Measurements from ENCODE around the gene DAZAP1. TPM values are rescaled to one million over a fixed set of nuclear protein-coding genes. Genes with fewer than 3 reads are reported as not detected.

Gene DAZAP1
- total and polyA plus RNA-seq, 5 donors from 2014 or later, result 2.4 to 153 (median 5.0) TPM

GRCh38 chr19:1423436-1424191 lies 16.2 kb downstream of the DAZAP1 start:
- no peaks in the 10 kb centered on the region for H3K27me3 ChIP-seq (ENCODE audit: control insufficient read depth, insufficient read depth, low read length)
- H3K27me3 Mint-ChIP-seq, result no peaks in the 10 kb centered on the region
- peaks cover 0 to 11% (median 2%) of the 10 kb centered on the region in 4 donors for H3K4me1 Mint-ChIP-seq
- H3K4me3 Mint-ChIP-seq, result no peak overlapping the region
- H3K36me3 Mint-ChIP-seq, result peaks cover 22% of the 10 kb centered on the region
- no peaks in the 10 kb centered on the region for H3K4me1 ChIP-seq (ENCODE audit: control insufficient read depth, insufficient read depth, low read length, poor library complexity, severe bottlenecking)
- H3K27ac ChIP-seq (ENCODE audit: insufficient read depth, low read length, poor library complexity, severe bottlenecking), result no peak overlapping the region
- H3K4me3 ChIP-seq (ENCODE audit: low read depth, low read length), result no peak overlapping the region
- H3K9me3 ChIP-seq (ENCODE audit: control insufficient read depth in 2 of 2, low read length in 2 of 2), result no peaks in the 10 kb centered on the region
- H3K27ac Mint-ChIP-seq, result peak overlapping the region in 1 of 3 donors; percentile 38
- H3K36me3 ChIP-seq (ENCODE audit: control insufficient read depth, insufficient read depth, low read length), result peaks cover 83% of the 10 kb centered on the region
- no peak for ATAC-seq (ENCODE audit: low read depth in 2 of 2)
- no peak for DNase-seq
- H3K9me3 Mint-ChIP-seq, result peaks cover 0 to 2% (median 0%) of the 10 kb centered on the region in 7 donors

- Histone ChIP-seq H3K27ac (ENCODE audit: insufficient read depth, low read length, poor library complexity, severe bottlenecking) (no peak overlapping the region), H3K36me3 (ENCODE audit: control insufficient read depth, insufficient read depth, low read length) (peaks cover 81% of the 10 kb centered on the region), H3K4me1 (ENCODE audit: control insufficient read depth, insufficient read depth, low read length, poor library complexity, severe bottlenecking) (no peaks in the 10 kb centered on the region), H3K4me3 (ENCODE audit: low read depth, low read length) (no peak overlapping the region), H3K27me3 (ENCODE audit: control insufficient read depth, insufficient read depth, low read length) (no peaks in the 10 kb centered on the region), H3K9me3 (ENCODE audit: control insufficient read depth in 2 of 2, low read length in 2 of 2) (no peaks in the 10 kb centered on the region)
- Mint-ChIP-seq H3K9me3 (peaks cover 0 to 2% (median 0%) of the 10 kb centered on the region in 7 donors), H3K4me3 (no peak overlapping the region), H3K4me1 (peaks cover 0 to 9% (median under 1%) of the 10 kb centered on the region in 4 donors), H3K36me3 (peaks cover 20% of the 10 kb centered on the region), H3K27ac (peak overlapping the region in 1 of 3 donors; percentile 38), H3K27me3 (no peaks in the 10 kb centered on the region)
- ATAC-seq (ENCODE audit: low read depth in 2 of 2), result no peak
- no peak for DNase-seq
Measured at GRCh38 chr19:1424192-1424955, 17.0 kb downstream of the DAZAP1 start.

GRCh38 chr19:1425102-1425837 lies 17.9 kb downstream of the DAZAP1 start:
- H3K36me3 ChIP-seq (ENCODE audit: control insufficient read depth, insufficient read depth, low read length), result peaks cover 87% of the 10 kb centered on the region
- H3K27ac Mint-ChIP-seq, result peak overlapping the region in 1 of 3 donors; percentile 69

GRCh38 chr19:1425902-1426301 lies 18.5 kb downstream of the DAZAP1 start:
- H3K27ac Mint-ChIP-seq, result peak overlapping the region in 1 of 3 donors; percentile 69

More at GRCh38 chr19:1425102-1425837, 17.9 kb downstream of the DAZAP1 start:
- Mint-ChIP-seq H3K4me1 (peaks cover 0 to 6% (median 0%) of the 10 kb centered on the region in 4 donors), H3K9me3 (peaks cover 0 to 2% (median 0%) of the 10 kb centered on the region in 7 donors), H3K27me3 (no peaks in the 10 kb centered on the region), H3K36me3 (peaks cover 16% of the 10 kb centered on the region), H3K4me3 (peak overlapping the region in 1 of 4 donors; percentile 82)
- DNase-seq (no peak), ATAC-seq (ENCODE audit: low read depth in 2 of 2) (no peak)
- Histone ChIP-seq H3K27ac (ENCODE audit: insufficient read depth, low read length, poor library complexity, severe bottlenecking) (no peak overlapping the region), H3K4me1 (ENCODE audit: control insufficient read depth, insufficient read depth, low read length, poor library complexity, severe bottlenecking) (no peaks in the 10 kb centered on the region), H3K9me3 (ENCODE audit: control insufficient read depth in 2 of 2, low read length in 2 of 2) (no peaks in the 10 kb centered on the region), H3K4me3 (ENCODE audit: low read depth, low read length) (no peak overlapping the region), H3K27me3 (ENCODE audit: control insufficient read depth, insufficient read depth, low read length) (no peaks in the 10 kb centered on the region)

GRCh38 chr19:1426736-1427135 lies 19.4 kb downstream of the DAZAP1 start:
- no peak for ATAC-seq (ENCODE audit: low read depth in 2 of 2)
- Histone ChIP-seq H3K4me1 (ENCODE audit: control insufficient read depth, insufficient read depth, low read length, poor library complexity, severe bottlenecking) (no peaks in the 10 kb centered on the region), H3K9me3 (ENCODE audit: control insufficient read depth in 2 of 2, low read length in 2 of 2) (no peaks in the 10 kb centered on the region), H3K4me3 (ENCODE audit: low read depth, low read length) (no peak overlapping the region), H3K27me3 (ENCODE audit: control insufficient read depth, insufficient read depth, low read length) (no peaks in the 10 kb centered on the region), H3K27ac (ENCODE audit: insufficient read depth, low read length, poor library complexity, severe bottlenecking) (no peak overlapping the region), H3K36me3 (ENCODE audit: control insufficient read depth, insufficient read depth, low read length) (peaks cover 83% of the 10 kb centered on the region)
- peaks cover 0 to 6% (median 0%) of the 10 kb centered on the region in 4 donors for H3K4me1 Mint-ChIP-seq
- no peaks in the 10 kb centered on the region for H3K27me3 Mint-ChIP-seq
- H3K4me3 Mint-ChIP-seq, result no peak overlapping the region
- no peak overlapping the region for H3K27ac Mint-ChIP-seq
- no peak for DNase-seq
- H3K9me3 Mint-ChIP-seq, result no peaks in the 10 kb centered on the region
- peaks cover 12% of the 10 kb centered on the region for H3K36me3 Mint-ChIP-seq

More at GRCh38 chr19:1425902-1426301, 18.5 kb downstream of the DAZAP1 start:
- ATAC-seq (ENCODE audit: low read depth in 2 of 2), result no peak
- Histone ChIP-seq H3K4me1 (ENCODE audit: control insufficient read depth, insufficient read depth, low read length, poor library complexity, severe bottlenecking) (no peaks in the 10 kb centered on the region), H3K27ac (ENCODE audit: insufficient read depth, low read length, poor library complexity, severe bottlenecking) (no peak overlapping the region), H3K27me3 (ENCODE audit: control insufficient read depth, insufficient read depth, low read length) (no peaks in the 10 kb centered on the region), H3K4me3 (ENCODE audit: low read depth, low read length) (no peak overlapping the region), H3K9me3 (ENCODE audit: control insufficient read depth in 2 of 2, low read length in 2 of 2) (no peaks in the 10 kb centered on the region), H3K36me3 (ENCODE audit: control insufficient read depth, insufficient read depth, low read length) (peaks cover 83% of the 10 kb centered on the region)
- H3K4me1 Mint-ChIP-seq, result peaks cover 0 to 6% (median 0%) of the 10 kb centered on the region in 4 donors
- no peak overlapping the region for H3K4me3 Mint-ChIP-seq
- DNase-seq, result no peak
- H3K27me3 Mint-ChIP-seq, result no peaks in the 10 kb centered on the region
- peaks cover 0 to 1% (median 0%) of the 10 kb centered on the region in 7 donors for H3K9me3 Mint-ChIP-seq
- H3K36me3 Mint-ChIP-seq, result peaks cover 12% of the 10 kb centered on the region

GRCh38 chr19:1427221-1427920 lies 20.0 kb downstream of the DAZAP1 start:
- DNase-seq, result no peak
- Histone ChIP-seq H3K4me3 (ENCODE audit: low read depth, low read length) (no peak overlapping the region), H3K27ac (ENCODE audit: insufficient read depth, low read length, poor library complexity, severe bottlenecking) (no peak overlapping the region), H3K9me3 (ENCODE audit: control insufficient read depth in 2 of 2, low read length in 2 of 2) (no peaks in the 10 kb centered on the region), H3K27me3 (ENCODE audit: control insufficient read depth, insufficient read depth, low read length) (no peaks in the 10 kb centered on the region), H3K36me3 (ENCODE audit: control insufficient read depth, insufficient read depth, low read length) (peaks cover 82% of the 10 kb centered on the region), H3K4me1 (ENCODE audit: control insufficient read depth, insufficient read depth, low read length, poor library complexity, severe bottlenecking) (no peaks in the 10 kb centered on the region)
- Mint-ChIP-seq H3K27me3 (no peaks in the 10 kb centered on the region), H3K27ac (no peak overlapping the region), H3K4me1 (peaks cover 0 to 6% (median 0%) of the 10 kb centered on the region in 4 donors), H3K4me3 (no peak overlapping the region), H3K36me3 (peaks cover 12% of the 10 kb centered on the region), H3K9me3 (no peaks in the 10 kb centered on the region)
- no peak for ATAC-seq (ENCODE audit: low read depth in 2 of 2)

Data from CD4-positive, CD25-positive, alpha-beta regulatory T cell (primary cell).